RPMI7951 (cell line): ENCODE measurements around the gene ANKH. TPM values are rescaled to one million over a fixed set of nuclear protein-coding genes. Genes with fewer than 3 reads are reported as not detected.

Source experiments
- DNase-seq: peaks from one replicate; pipeline ENCODE4 v3.0.0-alpha.2; 2012; ENCODE audit warnings: low read depth
- total RNA-seq: library from RNA; depleted of rRNA; stranded (reverse); fragments of >200 nt; shearing (Covaris generic); gene quantifications from 2 replicates; pipeline ENCODE4 v1.2.3, GENCODE V29; 2014

The ANKH gene
- total RNA-seq, 1 experiment from 2014 or later: 70.5 TPM

- no peak for DNase-seq
Measured at GRCh38 chr5:14793851-14794250, 77.7 kb downstream of the ANKH start.

- DNase-seq: no peak
Measured at GRCh38 chr5:14790911-14791310, 80.7 kb downstream of the ANKH start.

- no peak for DNase-seq
Measured at GRCh38 chr5:14790220-14790619, 81.4 kb downstream of the ANKH start.

DNA sequence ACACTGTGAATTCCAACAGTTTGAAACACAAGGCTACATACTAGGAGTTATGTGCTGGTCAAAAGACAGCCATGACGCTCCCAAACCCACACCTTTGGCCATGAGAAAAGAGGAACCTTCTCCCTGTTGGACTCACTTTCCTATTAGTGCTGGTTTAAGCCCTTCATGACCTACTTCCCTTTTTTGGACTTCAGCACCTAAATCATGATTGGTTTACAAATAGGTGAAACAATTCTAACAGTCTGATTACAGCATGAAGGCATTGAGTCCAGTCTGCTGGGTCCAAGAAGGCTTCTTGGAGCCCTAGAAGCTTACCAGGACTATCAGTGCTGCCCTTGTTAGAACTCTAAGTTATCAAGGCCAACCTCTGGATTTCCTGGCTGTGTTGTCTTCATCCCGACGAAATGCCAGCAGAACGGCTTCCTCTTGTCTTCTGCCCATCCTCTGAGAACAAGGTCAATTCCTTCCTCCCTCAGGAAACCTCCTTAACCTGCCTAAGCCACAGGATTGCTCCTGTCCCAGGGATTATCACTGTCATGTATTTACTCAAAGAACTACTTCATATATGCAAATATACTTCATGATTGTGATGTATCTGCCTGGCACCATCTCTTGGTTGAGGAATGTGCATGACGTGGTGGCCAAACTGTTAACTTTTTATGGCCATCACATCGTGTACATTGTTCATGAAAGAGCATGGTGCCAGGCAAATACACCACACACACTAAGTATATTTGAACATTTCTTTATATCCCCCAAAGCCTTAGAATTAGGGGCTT lies 83.6 kb downstream of the ANKH start:
- no peak for DNase-seq

DNA sequence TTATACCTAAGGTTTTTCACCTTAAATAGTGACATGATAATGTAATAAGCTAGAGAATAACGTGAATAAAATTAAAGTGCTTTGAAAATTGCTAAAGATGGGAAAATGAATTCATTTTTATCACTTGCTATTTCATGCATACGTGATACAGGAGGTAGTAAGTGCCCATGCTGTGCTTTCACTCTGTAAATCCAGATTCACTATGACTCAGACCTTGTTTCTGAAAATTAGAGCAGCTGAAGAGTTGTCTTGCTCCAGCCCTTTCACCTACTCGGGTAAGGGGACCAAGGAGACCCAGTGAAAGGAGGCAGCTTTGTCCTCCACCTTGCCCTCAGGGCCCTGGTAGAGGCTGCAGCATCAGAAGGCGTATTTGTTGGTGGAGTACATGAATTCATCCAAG lies 87.9 kb downstream of the ANKH start:
- no peak for DNase-seq

- DNase-seq: no peak
Measured at GRCh38 chr5:14782591-14782990, 89.0 kb downstream of the ANKH start.

- peak; percentile 74 for DNase-seq
Measured at GRCh38 chr5:14781106-14781505, 90.5 kb downstream of the ANKH start.

DNA sequence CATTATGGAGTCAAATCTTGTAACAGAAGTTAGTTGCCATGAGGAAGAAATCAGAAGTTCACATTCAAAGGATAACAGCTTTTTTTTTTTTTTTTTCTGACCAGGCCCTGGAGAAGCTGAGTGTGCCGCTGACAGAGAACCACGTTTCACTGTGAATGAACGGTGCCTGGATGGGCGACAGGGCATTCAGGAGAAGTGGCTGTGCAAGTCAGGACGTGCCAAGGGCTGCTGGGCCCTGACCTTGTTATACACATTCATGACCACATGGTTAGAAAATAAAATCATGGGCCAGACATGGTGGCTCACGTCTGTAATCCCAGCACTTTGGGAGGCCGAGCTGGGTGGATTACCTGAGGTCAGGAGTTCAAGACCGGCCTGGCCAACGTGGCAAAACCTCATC lies 91.6 kb downstream of the ANKH start:
- peak; percentile 18 for DNase-seq

DNA sequence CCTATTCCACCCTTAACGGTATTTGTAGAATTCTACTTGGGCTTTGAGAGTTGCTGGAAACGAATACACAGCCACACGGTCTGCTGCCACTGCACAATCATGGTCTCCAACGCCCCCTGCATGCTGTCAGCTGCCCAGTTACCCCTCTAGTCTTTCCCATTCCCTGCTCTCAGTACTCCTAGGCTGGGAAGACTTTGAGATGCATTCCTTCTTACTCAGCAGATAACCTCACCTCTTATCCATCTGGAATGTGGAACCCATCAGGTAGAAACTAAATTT lies 92.8 kb downstream of the ANKH start:
- no peak for DNase-seq

GRCh38 chr5:14777932-14778791 lies 93.4 kb downstream of the ANKH start:
- no peak for DNase-seq

GRCh38 chr5:14777187-14777586 lies 94.4 kb downstream of the ANKH start:
- DNase-seq: no peak

DNA sequence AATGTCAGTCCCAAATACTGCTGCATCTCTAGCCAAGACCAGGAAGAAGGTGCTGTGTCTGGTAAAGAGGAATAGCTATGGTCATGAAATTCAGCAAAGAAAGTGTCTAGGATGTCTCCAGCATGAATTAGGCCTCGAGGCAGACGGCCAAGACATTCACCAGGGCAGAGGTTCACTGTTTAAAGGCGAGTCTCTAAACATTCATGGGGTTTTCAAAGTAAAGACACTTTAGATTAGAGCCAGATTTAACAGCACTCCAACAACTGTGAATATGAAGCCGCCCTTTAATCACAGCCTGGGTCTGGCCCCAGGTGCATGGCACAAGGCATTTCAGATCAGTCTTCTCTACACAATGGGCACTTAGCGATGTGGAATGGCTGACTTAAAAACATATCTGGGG lies 95.0 kb downstream of the ANKH start:
- no peak for DNase-seq

- DNase-seq: peak; percentile 94
Measured at GRCh38 chr5:14775857-14776256, 95.7 kb downstream of the ANKH start.

DNA sequence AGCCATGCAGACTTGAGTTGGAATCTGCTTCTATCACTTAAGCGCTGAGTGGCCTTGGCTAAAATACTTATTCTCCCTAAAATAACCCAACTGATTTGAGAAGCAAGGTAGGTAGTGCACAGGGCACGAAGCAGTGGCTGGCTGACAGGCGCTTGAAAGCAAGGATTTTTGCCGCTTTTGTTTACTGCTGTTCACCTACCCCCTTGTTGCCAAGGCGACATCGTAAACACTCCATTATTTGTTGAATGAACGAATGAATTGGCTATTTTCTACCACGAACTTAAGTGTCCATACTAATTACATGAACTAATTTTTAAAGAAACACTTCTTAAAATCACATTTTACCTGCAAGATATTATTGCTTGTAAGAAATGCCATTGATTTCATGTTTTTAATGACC lies 98.0 kb downstream of the ANKH start:
- no peak for DNase-seq

- no peak for DNase-seq
Measured at GRCh38 chr5:14771972-14772371, 99.6 kb downstream of the ANKH start.

DNA sequence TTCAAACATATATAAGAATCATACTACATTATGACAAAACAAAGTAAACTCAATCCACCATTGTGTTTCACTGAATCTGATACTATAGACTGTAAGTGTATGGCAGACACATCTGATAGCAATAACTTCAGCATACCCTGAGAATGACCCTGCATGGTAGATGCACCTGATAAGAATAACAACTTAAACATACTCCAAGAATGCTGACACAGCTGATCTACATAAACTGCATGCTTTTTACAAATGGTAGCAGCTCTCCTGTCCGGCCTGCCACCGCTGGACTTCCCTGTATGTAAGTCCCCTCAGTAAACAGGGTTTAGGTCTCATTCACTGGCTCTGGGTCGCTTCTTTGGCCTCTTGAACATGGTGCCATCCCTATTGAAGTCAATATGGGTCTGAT lies 100.4 kb downstream of the ANKH start:
- DNase-seq: no peak

DNA sequence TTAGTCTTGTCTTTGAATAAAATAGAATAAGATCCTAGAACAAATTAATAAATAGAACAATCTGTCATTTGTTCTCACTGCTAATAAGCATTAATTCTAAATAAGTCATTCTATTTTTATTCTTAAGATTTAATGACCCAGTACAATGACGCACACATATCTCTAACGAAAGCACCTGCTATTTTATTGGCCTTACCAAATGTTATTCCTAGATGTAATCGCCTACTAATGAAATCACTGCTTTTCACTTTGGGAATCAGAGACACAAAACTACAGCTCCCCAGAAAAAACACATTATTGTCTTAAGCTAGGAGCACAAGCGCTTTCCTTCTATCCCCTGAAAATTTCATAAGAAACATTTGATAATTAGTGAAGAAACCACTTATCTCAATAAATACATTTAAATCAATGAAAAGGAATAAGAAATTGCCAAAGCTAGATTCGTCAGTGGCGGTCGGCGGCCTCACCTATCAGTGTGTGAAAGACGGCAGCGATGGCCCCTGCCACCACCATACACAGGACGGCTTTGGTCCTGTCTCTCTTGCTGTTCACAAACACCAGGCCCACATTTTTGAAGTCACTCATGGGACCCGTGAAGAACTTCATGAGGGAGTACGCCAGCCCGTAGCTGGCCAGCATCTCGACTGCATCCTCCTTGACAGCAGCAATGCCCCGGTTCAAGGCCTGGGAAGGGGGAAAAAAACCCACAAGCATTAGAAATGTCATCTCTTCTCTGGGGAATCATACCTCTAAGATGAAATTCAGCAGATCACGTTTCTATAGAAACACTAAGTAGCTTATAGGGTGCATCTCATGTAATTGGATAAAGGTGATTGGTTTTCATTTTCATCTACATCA lies 102.8 kb downstream of the ANKH start:
- no peak for DNase-seq

DNA sequence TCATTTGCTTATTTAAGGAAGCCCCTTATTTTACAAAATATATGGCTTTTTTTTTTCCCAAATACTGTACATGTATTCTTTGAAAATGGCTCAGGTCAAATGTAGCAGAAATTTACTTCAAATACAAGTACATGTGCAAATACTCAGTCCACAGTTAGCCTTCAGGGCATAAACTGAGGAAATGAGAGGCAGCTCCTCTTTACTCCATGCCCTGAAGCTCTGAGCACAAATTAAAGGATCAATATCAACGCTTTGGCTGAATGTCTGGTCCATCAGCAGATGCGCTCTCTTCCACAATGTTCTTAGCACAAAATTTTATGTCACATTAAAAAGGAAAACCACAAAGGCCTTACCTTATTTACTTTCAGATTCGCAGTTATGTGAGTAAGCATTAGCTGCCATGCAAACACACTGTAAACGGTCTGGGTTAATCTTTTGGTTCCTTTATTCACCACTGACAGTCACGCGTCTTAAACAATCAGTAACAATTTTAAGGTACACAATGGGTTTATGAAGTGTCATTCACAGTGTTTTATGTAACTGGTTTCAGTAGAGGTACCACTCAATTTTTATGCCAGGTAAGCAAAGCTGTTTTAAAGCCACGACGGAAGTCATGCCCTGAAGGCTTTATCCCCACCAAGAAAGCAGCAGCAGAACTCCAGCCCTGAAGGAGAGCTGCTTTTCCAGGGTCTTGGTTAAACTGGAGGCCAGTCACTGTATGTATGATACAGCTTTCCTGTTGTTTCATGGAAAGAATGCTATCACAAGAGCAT lies 103.7 kb downstream of the ANKH start:
- peak; percentile 37 for DNase-seq

DNA sequence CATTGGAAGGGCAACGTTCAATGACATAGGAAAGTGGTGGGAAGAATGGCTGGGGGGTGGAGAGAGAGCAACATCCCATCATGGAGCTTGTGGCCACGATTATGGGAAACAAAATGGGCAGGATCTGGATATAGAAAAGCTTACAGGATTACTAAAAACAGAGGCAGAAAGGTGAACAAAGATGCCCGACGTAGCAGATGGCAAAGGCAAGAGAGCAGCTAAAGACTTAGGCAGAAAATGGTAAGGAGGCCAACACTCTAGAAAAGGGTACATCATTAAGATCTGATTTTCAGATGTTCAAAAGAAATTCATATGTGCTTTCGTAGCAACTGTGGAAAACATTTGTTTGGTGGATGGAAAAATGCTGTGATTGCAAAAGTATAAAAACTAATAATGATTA lies 104.5 kb downstream of the ANKH start:
- DNase-seq: no peak

- no peak for DNase-seq
Measured at GRCh38 chr5:14766584-14766983, 105.0 kb downstream of the ANKH start.

- DNase-seq: no peak
Measured at GRCh38 chr5:14765587-14765986, 106.0 kb downstream of the ANKH start.
